Esophagus muscularis mucosa (tissue), 4 donors: ENCODE results near the gene THSD7A.

Experiments
- EP300 ChIP-seq: sonication (generic); formaldehyde crosslinking; IDR thresholded peaks from one replicate; pipeline ENCODE4 v1.6.1; 2017; ENCODE audit warnings: antibody characterized with exemption
- POLR2A ChIP-seq: fragments of 450-650 bp; IDR thresholded peaks from one replicate; pipeline ENCODE4 v1.6.1; 2017; ENCODE audit warnings: antibody characterized with exemption, moderate library complexity, mild to moderate bottlenecking, low read depth
- POLR2AphosphoS5 ChIP-seq, 2 donors: sonication (generic); formaldehyde crosslinking; IDR thresholded peaks; one replicate each; pipeline ENCODE4 v1.6.1; 2017; ENCODE audit warnings: antibody characterized with exemption in 2 of 2
- TF ChIP-seq, protein P1 (sequence below), 3 experiments: fragments of 200-600 bp in 2 of 3; fragments of 450-650 bp in 1 of 3; sonication (generic) in 2 of 3; IDR thresholded peaks; one replicate each; pipeline ENCODE4 v1.5.1; 2017 to 2019; ENCODE audit warnings: antibody characterized with exemption in 3 of 3, mild to moderate bottlenecking in 2 of 3, moderate library complexity in 1 of 3

- TF ChIP-seq, protein P1, sequence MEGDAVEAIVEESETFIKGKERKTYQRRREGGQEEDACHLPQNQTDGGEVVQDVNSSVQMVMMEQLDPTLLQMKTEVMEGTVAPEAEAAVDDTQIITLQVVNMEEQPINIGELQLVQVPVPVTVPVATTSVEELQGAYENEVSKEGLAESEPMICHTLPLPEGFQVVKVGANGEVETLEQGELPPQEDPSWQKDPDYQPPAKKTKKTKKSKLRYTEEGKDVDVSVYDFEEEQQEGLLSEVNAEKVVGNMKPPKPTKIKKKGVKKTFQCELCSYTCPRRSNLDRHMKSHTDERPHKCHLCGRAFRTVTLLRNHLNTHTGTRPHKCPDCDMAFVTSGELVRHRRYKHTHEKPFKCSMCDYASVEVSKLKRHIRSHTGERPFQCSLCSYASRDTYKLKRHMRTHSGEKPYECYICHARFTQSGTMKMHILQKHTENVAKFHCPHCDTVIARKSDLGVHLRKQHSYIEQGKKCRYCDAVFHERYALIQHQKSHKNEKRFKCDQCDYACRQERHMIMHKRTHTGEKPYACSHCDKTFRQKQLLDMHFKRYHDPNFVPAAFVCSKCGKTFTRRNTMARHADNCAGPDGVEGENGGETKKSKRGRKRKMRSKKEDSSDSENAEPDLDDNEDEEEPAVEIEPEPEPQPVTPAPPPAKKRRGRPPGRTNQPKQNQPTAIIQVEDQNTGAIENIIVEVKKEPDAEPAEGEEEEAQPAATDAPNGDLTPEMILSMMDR (IDR thresholded peaks at IDR 0.05) = no peak
- TF ChIP-seq POLR2A = no peak
- TF ChIP-seq EP300 = no peak
- TF ChIP-seq POLR2AphosphoS5 (IDR thresholded peaks at IDR 0.05) = no peak
These were observed 12.1 kb downstream of the THSD7A start for GRCh38 chr7:11819947-11820346.
